Neural cell (in vitro differentiated cells): ENCODE measurements around the gene TSR1. TPM values are rescaled to one million over a fixed set of nuclear protein-coding genes. Genes with fewer than 3 reads are reported as not detected.
A peak's percentile ranks its signal among the peaks of the same experiment; 100 is the strongest.

Source experiments
- H2AFZ ChIP-seq: fragments of 200-600, 300-800 bp; sonication (generic), shearing (Covaris generic); 2 replicates; pipeline ENCODE4 v1.6.0; 2014; ENCODE audit warnings: low read depth, mild to moderate bottlenecking, antibody characterized with exemption, low read length, moderate library complexity
- H3F3A ChIP-seq: fragments of 200-600 bp; shearing (Covaris generic); 2 replicates; pipeline ENCODE4 v1.6.1; 2016; ENCODE audit warnings: mild to moderate bottlenecking, moderate library complexity, mixed read lengths, antibody characterized with exemption, low read length; ENCODE audit not compliant: insufficient read depth, poor library complexity, severe bottlenecking
- H3K27ac ChIP-seq: fragments of 200-600, 300-800 bp; sonication (generic), shearing (Covaris generic); 2 replicates; pipeline ENCODE4 v1.5.1; 2014; ENCODE audit warnings: mild to moderate bottlenecking, low read length, moderate library complexity
- H3K27me3 ChIP-seq: fragments of 300-800, 200-600 bp; sonication (generic), shearing (Covaris generic); 2 replicates; pipeline ENCODE4 v1.6.0; 2014; ENCODE audit warnings: mild to moderate bottlenecking, low read depth, low read length, moderate library complexity; ENCODE audit not compliant: insufficient read depth
- H3K36me3 ChIP-seq: fragments of 300-800, 200-600 bp; sonication (generic), shearing (Covaris generic); 2 replicates; pipeline ENCODE4 v1.5.1; 2014; ENCODE audit warnings: mild to moderate bottlenecking, antibody characterized with exemption, low read length, moderate library complexity; ENCODE audit not compliant: insufficient read depth
- H3K4me2 ChIP-seq: fragments of 300-800, 200-600 bp; sonication (generic), shearing (Covaris generic); 2 replicates; pipeline ENCODE4 v1.6.0; 2014; ENCODE audit warnings: mild to moderate bottlenecking, low read length
- H3K4me3 ChIP-seq: fragments of 300-800, 200-600 bp; sonication (generic), shearing (Covaris generic); 2 replicates; pipeline ENCODE4 v1.5.1; 2014; ENCODE audit warnings: mild to moderate bottlenecking, low read length, moderate library complexity
- H3K79me2 ChIP-seq: fragments of 200-600 bp; shearing (Covaris generic); replicated peaks from 2 replicates; pipeline ENCODE4 v1.6.0; 2014; ENCODE audit warnings: mild to moderate bottlenecking, low read length, moderate library complexity; ENCODE audit not compliant: insufficient read depth
- H3K9ac ChIP-seq: fragments of 300-800, 200-600 bp; sonication (generic), shearing (Covaris generic); 2 replicates; pipeline ENCODE4 v1.6.1; 2016; ENCODE audit warnings: mild to moderate bottlenecking, low read length, mixed read lengths
- H3K9me2 ChIP-seq: fragments of 200-600 bp; shearing (Covaris generic); 2 replicates; pipeline ENCODE4 v1.6.1; 2016; ENCODE audit warnings: mild to moderate bottlenecking, low read length, mixed read lengths; ENCODE audit not compliant: insufficient read depth
- H3K9me3 ChIP-seq: fragments of 200-600, 300-800 bp; sonication (generic), shearing (Covaris generic); 2 replicates; pipeline ENCODE4 v1.6.1; 2016; ENCODE audit warnings: mild to moderate bottlenecking, mixed run types, low read length, moderate library complexity, mixed read lengths
- H4K20me1 ChIP-seq: fragments of 200-600 bp; shearing (Covaris generic); 2 replicates; pipeline ENCODE4 v1.6.1; 2016; ENCODE audit warnings: mild to moderate bottlenecking, mixed run types; ENCODE audit not compliant: insufficient read depth
- CTCF ChIP-seq: fragments of 450-650 bp; IDR thresholded peaks from 2 replicates; pipeline ENCODE4 v1.5.1; 2014; ENCODE audit warnings: antibody characterized with exemption, mild to moderate bottlenecking, moderate library complexity; ENCODE audit not compliant: poor library complexity, severe bottlenecking
- EP300 ChIP-seq: fragments of 450-650 bp; conservative IDR thresholded peaks from 2 replicates; pipeline ENCODE4 v1.6.1; 2014; ENCODE audit warnings: antibody characterized with exemption, mild to moderate bottlenecking, moderate library complexity; ENCODE audit not compliant: poor library complexity, severe bottlenecking
- EZH2 ChIP-seq: fragments of 200-600, 300-800 bp; shearing (Covaris generic), sonication (generic); IDR thresholded peaks from 2 replicates; pipeline ENCODE4 v1.6.1; 2014; ENCODE audit warnings: antibody characterized with exemption, low read length, borderline replicate concordance, mild to moderate bottlenecking; ENCODE audit not compliant: insufficient read depth, poor library complexity, severe bottlenecking
- MXI1 ChIP-seq: fragments of 450-650 bp; conservative IDR thresholded peaks from 2 replicates; pipeline ENCODE4 v1.6.1; 2014; ENCODE audit warnings: antibody characterized with exemption, mild to moderate bottlenecking; ENCODE audit not compliant: poor library complexity, severe bottlenecking
- POLR2AphosphoS5 ChIP-seq: IDR thresholded peaks from 2 replicates; pipeline ENCODE4 v1.6.1; 2012
- RAD21 ChIP-seq: fragments of 450-650 bp; conservative IDR thresholded peaks from 2 replicates; pipeline ENCODE4 v1.6.1; 2014; ENCODE audit warnings: antibody characterized with exemption, mild to moderate bottlenecking, moderate library complexity
- REST ChIP-seq: IDR thresholded peaks from 2 replicates; pipeline ENCODE4 v1.6.1; 2012; ENCODE audit warnings: borderline replicate concordance
- SMC3 ChIP-seq: fragments of 450-650 bp; conservative IDR thresholded peaks from 2 replicates; pipeline ENCODE4 v1.6.1; 2014; ENCODE audit warnings: antibody characterized with exemption, mild to moderate bottlenecking, moderate library complexity; ENCODE audit not compliant: poor library complexity
- TAF1 ChIP-seq: IDR thresholded peaks from 2 replicates; pipeline ENCODE4 v1.6.1; 2012; ENCODE audit warnings: low read depth
- polyA plus RNA-seq: library from polyadenylated mRNA; depleted of rRNA; stranded (reverse); fragments of >200 nt; gene quantifications from 2 replicates; pipeline ENCODE4 v1.2.3, GENCODE V29; 2014

Gene TSR1
- polyA plus RNA-seq, 1 donor from 2014 or later: 31.8 TPM

- Histone ChIP-seq H3K9me2 (no peaks in the 10 kb centered on the region), H3K9ac (no peak overlapping the region), H3K4me3 (no peak overlapping the region), H3K27ac (no peak overlapping the region), H2AFZ (no peak overlapping the region), H3K9me3 (no peaks in the 10 kb centered on the region), H3K79me2 (no peaks in the 10 kb centered on the region), H3K27me3 (no peaks in the 10 kb centered on the region), H3F3A (no peaks in the 10 kb centered on the region), H3K4me2 (no peak overlapping the region), H3K36me3 (no peaks in the 10 kb centered on the region), H4K20me1 (peaks cover 4% of the 10 kb centered on the region)
- TF ChIP-seq SMC3 (no peak), RAD21 (no peak), POLR2AphosphoS5 (no peak), EZH2 (no peak), MXI1 (no peak), TAF1 (no peak), REST (no peak), EP300 (no peak), CTCF (no peak)
Measured at GRCh38 chr17:2380950-2381649, 44.8 kb upstream of the TSR1 start.

GRCh38 chr17:2380226-2380922, 44.1 kb upstream of the TSR1 start:
- TF ChIP-seq SMC3: no peak
- TF ChIP-seq CTCF: no peak
- TF ChIP-seq POLR2AphosphoS5: peak; percentile 15
- TF ChIP-seq TAF1: no peak
- no peak for TF ChIP-seq MXI1
- no peak for TF ChIP-seq RAD21
- Histone ChIP-seq H3K9ac (no peak overlapping the region), H4K20me1 (peaks cover 4% of the 10 kb centered on the region), H2AFZ (no peak overlapping the region), H3K79me2 (no peaks in the 10 kb centered on the region), H3F3A (no peaks in the 10 kb centered on the region), H3K27me3 (no peaks in the 10 kb centered on the region), H3K9me2 (no peaks in the 10 kb centered on the region), H3K27ac (no peak overlapping the region), H3K36me3 (no peaks in the 10 kb centered on the region), H3K4me2 (no peak overlapping the region), H3K9me3 (no peaks in the 10 kb centered on the region), H3K4me3 (no peak overlapping the region)
